Osteocyte (in vitro differentiated cells): ENCODE measurements around the gene STC2. TPM values are rescaled to one million over a fixed set of nuclear protein-coding genes. Genes with fewer than 3 reads are reported as not detected.

Source experiments
- DNase-seq: peaks from one replicate; pipeline ENCODE4 v3.0.0; 2021; ENCODE audit warnings: mixed read lengths; ENCODE audit not compliant: unreplicated experiment; ENCODE audit errors: extremely low spot score
- H3K27ac Mint-ChIP-seq: one replicate; pipeline ENCODE4 v1.8.0; 2021; ENCODE audit warnings: mild to moderate bottlenecking, mixed read lengths; ENCODE audit not compliant: unreplicated experiment
- H3K27me3 Mint-ChIP-seq: one replicate; pipeline ENCODE4 v1.8.0; 2021; ENCODE audit warnings: mixed read lengths; ENCODE audit not compliant: unreplicated experiment
- H3K36me3 Mint-ChIP-seq: one replicate; pipeline ENCODE4 v1.8.0; 2021; ENCODE audit warnings: mixed read lengths; ENCODE audit not compliant: unreplicated experiment
- H3K4me1 Mint-ChIP-seq: one replicate; pipeline ENCODE4 v1.8.0; 2021; ENCODE audit warnings: mixed read lengths; ENCODE audit not compliant: unreplicated experiment
- H3K4me3 Mint-ChIP-seq: one replicate; pipeline ENCODE4 v1.8.0; 2021; ENCODE audit warnings: mild to moderate bottlenecking, moderate library complexity, mixed read lengths; ENCODE audit not compliant: unreplicated experiment
- H3K9me3 Mint-ChIP-seq: one replicate; pipeline ENCODE4 v1.8.0; 2021; ENCODE audit warnings: mixed read lengths; ENCODE audit not compliant: unreplicated experiment
- total RNA-seq: library from RNA; stranded (reverse); gene quantifications from 2 replicates; pipeline ENCODE4 v1.2.1, GENCODE V29; 2021
- TF ChIP-seq, protein P1 (sequence below): fragments of 200-600 bp; sonication (generic); IDR thresholded peaks from 2 replicates; pipeline ENCODE4 v1.5.0; 2021; ENCODE audit warnings: antibody characterized with exemption, mild to moderate bottlenecking, moderate library complexity

STC2 gene
- total RNA-seq, 1 donor from 2014 or later = 334 TPM

DNA sequence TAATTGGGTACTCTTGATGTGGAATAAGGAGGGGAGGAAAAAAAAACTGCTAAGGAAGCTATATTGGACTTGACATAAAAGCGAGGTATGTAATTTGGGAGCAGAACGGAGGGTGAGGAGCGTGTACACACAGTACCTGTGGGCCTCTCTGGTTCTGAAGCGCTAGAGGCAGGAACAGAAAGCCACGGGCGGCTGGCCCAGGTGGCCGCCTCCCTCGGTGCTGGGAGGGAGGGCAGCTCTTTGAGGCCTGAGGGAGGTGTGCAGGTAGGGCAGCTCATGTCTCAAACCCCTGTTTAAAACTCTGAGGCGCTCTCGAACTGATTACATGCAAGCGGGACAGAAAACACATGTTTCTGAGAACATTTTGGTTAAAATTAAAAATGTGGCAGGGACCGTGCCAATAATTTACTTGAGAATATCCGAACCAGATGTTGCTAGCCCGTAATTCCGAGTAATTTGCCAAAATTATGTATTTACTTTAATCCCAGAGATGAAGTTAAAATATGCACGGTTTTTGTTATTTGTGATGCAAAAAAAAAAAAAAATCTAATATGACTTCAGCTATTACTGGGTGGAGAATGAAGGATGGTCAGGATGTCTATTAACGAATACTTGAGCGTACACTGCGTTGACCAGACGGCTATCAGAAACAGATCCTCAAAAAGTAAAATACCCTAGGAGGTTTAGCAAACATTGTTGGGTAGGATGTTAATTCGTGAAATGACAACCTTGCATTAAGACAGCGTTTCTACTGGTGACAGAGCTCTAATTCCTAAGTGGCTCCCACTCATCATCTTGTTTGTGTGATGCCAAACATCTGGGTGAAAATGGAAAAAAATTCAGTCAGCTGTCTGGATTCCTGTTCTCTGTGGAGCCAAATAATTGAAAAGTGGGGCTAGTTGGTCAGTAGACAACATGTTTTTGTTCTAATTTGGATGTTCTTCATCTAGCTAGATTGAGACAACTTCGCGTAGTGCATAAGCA, 24.4 kb upstream of the STC2 start:
- H3K4me3 Mint-ChIP-seq = no peak overlapping the region
- H3K27ac Mint-ChIP-seq = no peak overlapping the region
- H3K4me1 Mint-ChIP-seq = peaks cover 16% of the 10 kb centered on the region
- H3K9me3 Mint-ChIP-seq = no peaks in the 10 kb centered on the region
- DNase-seq = peak; percentile 21
- TF ChIP-seq, protein P1, sequence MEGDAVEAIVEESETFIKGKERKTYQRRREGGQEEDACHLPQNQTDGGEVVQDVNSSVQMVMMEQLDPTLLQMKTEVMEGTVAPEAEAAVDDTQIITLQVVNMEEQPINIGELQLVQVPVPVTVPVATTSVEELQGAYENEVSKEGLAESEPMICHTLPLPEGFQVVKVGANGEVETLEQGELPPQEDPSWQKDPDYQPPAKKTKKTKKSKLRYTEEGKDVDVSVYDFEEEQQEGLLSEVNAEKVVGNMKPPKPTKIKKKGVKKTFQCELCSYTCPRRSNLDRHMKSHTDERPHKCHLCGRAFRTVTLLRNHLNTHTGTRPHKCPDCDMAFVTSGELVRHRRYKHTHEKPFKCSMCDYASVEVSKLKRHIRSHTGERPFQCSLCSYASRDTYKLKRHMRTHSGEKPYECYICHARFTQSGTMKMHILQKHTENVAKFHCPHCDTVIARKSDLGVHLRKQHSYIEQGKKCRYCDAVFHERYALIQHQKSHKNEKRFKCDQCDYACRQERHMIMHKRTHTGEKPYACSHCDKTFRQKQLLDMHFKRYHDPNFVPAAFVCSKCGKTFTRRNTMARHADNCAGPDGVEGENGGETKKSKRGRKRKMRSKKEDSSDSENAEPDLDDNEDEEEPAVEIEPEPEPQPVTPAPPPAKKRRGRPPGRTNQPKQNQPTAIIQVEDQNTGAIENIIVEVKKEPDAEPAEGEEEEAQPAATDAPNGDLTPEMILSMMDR = no peak
- H3K36me3 Mint-ChIP-seq = no peaks in the 10 kb centered on the region
- no peaks in the 10 kb centered on the region for H3K27me3 Mint-ChIP-seq

DNA sequence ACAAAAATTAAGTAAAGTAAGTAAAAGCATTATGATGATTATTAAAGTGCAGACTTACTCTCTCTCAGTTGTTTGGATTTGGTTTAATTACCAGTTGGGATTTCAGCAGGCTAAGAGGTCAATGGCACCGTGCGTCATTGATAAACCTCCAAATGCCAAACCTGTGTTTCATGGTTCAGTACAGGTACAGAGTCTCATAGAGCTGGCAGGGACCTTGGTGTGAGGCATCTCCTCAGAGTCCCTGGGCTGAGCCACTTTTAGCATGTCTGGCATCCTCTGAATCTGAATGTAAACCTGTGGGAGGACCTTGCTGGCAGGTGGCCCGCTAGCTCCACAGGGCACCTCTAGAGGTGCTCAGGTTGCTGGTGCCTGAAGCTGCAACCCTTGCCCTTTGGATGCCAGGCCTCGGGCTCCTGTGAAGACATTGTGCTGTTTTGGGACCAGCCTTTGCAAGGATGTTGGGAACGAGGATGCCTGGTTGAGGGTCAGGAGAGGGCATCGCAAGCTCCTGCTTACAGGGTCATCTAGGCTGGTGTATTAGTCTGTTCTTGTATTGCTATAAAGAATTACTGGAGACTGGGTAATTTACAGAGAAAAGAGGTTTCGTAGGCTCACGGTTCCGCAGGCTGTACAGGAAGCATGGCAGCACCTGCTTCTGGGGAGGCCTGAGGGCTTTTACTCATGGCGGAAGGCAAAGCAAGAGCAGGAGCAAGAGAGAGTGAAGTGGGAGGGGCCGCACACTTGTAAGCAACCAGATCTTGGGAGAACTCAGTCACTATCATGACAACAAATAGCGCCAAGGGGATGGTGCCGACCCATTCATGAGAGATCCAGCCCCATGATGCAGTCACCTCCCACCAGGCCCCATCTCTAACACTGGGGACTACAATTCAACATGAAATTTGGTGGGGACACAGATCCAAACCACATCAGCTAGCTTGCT, 14.9 kb upstream of the STC2 start:
- Mint-ChIP-seq H3K4me3 (no peak overlapping the region), H3K9me3 (no peaks in the 10 kb centered on the region), H3K27me3 (no peaks in the 10 kb centered on the region), H3K36me3 (no peaks in the 10 kb centered on the region), H3K27ac (no peak overlapping the region), H3K4me1 (peaks cover 15% of the 10 kb centered on the region)
- peak; percentile 38 for DNase-seq
- TF ChIP-seq, protein P1 = no peak

DNA sequence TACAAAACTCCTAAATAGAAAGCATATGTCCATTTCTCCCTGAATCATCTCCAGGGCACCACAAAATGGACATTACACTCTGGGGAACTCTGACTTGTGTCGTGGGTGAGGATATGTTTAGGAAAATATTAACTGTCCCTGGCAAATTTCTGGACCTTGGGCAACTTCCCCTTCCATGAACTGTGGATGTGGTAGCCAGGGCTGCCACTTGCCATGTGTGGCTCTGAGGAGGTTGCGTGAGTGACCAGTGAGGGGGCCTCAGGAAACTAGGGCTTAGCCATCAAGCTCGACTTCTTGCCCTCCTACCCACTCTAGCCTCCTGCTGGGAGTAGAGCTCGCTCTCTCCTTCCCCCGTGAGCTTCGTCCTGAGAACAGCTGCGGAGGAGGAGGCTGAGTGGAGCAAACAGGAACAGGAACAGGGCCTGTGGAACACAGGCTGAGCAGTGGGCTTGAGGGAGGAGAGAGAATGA, 13.8 kb upstream of the STC2 start:
- Mint-ChIP-seq H3K27ac (peak overlapping the region; percentile 66), H3K27me3 (no peaks in the 10 kb centered on the region), H3K4me3 (no peak overlapping the region), H3K4me1 (peaks cover 15% of the 10 kb centered on the region), H3K36me3 (no peaks in the 10 kb centered on the region), H3K9me3 (no peaks in the 10 kb centered on the region)
- DNase-seq = peak; percentile 71
- TF ChIP-seq, protein P1 = no peak

DNA sequence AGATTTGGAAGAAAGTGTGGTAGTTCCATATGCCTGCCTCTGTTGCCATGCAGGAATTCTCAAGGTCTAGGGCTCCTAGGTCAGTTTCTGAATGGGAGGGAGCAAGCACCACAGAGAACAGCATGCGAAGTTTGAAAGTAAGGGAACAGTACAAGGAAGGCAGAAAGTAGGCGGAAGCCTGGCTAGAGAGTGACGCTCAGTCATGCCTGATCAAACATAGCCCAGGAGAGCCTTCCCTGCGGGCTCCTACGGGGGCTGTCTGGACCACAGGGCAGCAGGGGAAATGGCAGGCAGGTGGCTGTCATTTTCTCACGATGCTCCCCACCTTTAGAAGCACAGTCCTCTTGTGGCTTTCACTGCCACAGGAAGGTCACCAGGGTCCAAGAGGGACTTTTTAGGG, 12.8 kb upstream of the STC2 start:
- no peak overlapping the region for H3K4me3 Mint-ChIP-seq
- H3K36me3 Mint-ChIP-seq = no peaks in the 10 kb centered on the region
- no peaks in the 10 kb centered on the region for H3K27me3 Mint-ChIP-seq
- H3K27ac Mint-ChIP-seq = no peak overlapping the region
- peaks cover 20% of the 10 kb centered on the region for H3K4me1 Mint-ChIP-seq
- no peaks in the 10 kb centered on the region for H3K9me3 Mint-ChIP-seq
- no peak for DNase-seq
- TF ChIP-seq, protein P1 = no peak
